ENCODE measurements around the gene GALNT16.
"Not testable (repeated sequence)": the region's sequence is repeated elsewhere in the genome, so short reads cannot be mapped to it uniquely, and the experiment has no call there.

The GALNT16 gene

DNA sequence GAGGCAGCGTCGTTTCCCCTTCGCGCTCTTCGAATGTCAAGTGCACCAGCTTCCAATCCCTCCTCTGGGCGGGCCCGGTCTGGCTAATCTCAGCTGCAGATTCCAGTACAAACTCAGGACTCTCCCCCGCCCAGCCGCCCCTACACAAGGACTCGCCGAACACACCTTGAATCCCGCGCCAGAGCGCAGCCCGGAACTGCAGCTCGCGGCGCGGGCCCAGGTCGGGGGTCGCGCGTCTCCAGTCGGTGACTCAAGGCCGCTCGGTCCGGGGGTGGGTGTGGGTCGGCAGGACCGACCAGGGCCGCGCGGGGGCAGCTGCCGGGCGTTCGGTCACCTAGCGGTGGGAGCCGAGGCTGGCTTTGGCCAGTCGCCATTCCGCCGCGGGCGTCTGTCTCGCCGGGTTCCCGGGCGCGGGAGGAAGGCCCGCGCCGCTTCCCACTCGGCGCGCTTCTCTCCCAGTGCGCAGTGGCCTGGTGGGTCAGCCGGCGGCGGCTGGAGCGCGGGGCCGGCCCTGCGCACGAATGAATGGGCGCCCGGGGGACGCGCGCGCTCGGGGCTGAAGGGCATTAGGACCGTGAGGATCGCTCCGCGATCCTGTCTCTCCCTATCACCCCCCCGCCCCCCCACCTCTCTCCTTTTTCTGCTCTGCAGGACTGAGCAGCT lies at the start of gene GALNT16:
GALNT16 (plus strand) TSS at position 632 of the 663 bp plus-strand sequence. CDS start 133 bp downstream, outside the sequence.
- DNase-seq (ENCODE audit: low spot score) = peak; percentile 54

GRCh38 chr14:69214393-69214792 lies 45.6 kb upstream of the GALNT16 start:
- no peak for DNase-seq (ENCODE audit: low spot score)

- not testable (repeated sequence) for DNase-seq (ENCODE audit: low spot score)
Observed at GRCh38 chr14:69217663-69218062, 42.3 kb upstream of the GALNT16 start.

- DNase-seq (ENCODE audit: low spot score) = no peak
Observed at GRCh38 chr14:69224946-69225345, 35.0 kb upstream of the GALNT16 start.

GRCh38 chr14:69226178-69226577 lies 33.8 kb upstream of the GALNT16 start:
- no peak for DNase-seq (ENCODE audit: low spot score)

DNA sequence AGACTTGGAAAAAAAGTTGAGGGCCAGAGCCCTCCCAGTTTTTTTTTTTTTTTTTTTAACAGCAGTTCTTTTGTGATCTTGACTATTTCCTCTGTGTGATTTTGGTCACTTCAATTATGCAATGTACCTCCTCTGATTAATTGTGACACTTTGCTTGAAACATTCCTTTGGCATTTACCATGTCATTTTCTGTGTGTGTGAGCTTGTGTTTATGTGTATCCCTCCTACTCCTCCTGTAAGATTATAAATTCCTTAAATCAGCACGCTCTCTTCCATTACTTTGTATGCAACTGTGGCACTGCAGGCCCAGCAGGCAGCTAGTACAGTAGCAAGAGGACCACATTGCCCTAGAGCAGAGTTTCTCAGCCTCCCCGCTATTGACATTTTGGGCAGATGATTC lies 33.2 kb upstream of the GALNT16 start:
- DNase-seq (ENCODE audit: low spot score) = no peak

GRCh38 chr14:69231486-69231885 lies 28.5 kb upstream of the GALNT16 start:
- DNase-seq (ENCODE audit: low spot score) = no peak

DNA sequence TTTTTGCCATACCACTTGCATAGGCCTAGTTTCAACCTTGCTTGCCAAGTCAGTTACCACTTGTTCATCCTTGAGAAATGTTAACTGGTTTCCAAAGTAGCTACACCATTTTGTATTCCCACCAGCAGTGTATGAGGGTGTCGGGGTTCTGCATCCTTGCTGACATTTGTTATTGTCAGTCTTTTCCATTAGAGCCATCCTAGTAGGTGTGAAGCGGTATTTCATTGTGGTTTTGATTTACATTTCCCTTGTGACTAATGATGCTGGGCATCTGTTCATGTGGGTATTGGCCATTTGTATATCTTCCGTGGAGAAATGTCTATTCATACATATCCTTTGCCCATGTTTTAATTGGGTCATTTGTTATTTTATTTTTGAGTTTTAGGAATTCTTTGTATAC lies 27.6 kb upstream of the GALNT16 start:
- DNase-seq (ENCODE audit: low spot score) = no peak

GRCh38 chr14:69234106-69234505 lies 25.9 kb upstream of the GALNT16 start:
- DNase-seq (ENCODE audit: low spot score) = no peak

- no peak for DNase-seq (ENCODE audit: low spot score)
Observed at GRCh38 chr14:69235708-69236107, 24.2 kb upstream of the GALNT16 start.

GRCh38 chr14:69237142-69237541 lies 22.8 kb upstream of the GALNT16 start:
- no peak for DNase-seq (ENCODE audit: low spot score)

DNA sequence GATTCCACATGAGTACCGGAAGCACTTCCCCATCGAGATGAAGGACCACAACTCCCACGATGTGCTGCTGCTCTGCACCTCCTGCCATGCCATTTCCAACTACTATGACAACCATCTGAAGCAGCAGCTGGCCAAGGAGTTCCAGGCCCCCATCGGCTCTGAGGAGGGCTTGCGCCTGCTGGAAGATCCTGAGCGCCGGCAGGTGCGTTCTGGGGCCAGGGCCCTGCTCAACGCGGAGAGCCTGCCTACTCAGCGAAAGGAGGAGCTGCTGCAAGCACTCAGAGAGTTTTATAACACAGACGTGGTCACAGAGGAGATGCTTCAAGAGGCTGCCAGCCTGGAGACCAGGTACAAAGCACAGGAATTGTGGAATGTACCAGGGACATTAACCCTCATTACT lies 22.4 kb upstream of the GALNT16 start:
- no peak for DNase-seq (ENCODE audit: low spot score)

- no peak for DNase-seq (ENCODE audit: low spot score)
Observed at GRCh38 chr14:69238883-69239282, 21.1 kb upstream of the GALNT16 start.

- no peak for DNase-seq (ENCODE audit: low spot score)
Observed at GRCh38 chr14:69240527-69241173, 19.3 kb upstream of the GALNT16 start.

GRCh38 chr14:69241577-69241976 lies 18.4 kb upstream of the GALNT16 start:
- no peak for DNase-seq (ENCODE audit: low spot score)

GRCh38 chr14:69242311-69243224 lies 17.4 kb upstream of the GALNT16 start:
- DNase-seq (ENCODE audit: low spot score) = peak; percentile 85

GRCh38 chr14:69244946-69245345 lies 15.0 kb upstream of the GALNT16 start:
- DNase-seq (ENCODE audit: low spot score) = no peak

DNA sequence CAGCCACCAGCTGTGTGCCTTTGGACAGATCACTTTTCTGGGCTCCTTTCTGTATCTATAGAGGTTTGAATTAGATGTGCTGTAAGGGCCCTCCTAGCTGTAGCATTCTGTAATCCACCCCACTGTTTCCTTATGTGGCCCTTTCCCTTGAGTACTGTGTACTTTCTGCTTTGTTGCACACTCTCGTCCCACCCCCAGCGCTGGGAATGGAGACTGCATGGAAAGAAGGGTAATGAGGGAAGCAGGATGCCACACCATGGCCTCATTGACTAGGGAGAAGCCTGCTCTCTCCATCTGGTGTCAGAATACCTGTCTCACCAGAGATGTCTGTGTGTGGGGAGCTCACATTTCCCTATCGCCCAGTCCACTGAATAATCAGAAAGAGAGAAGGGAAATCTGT lies 13.6 kb upstream of the GALNT16 start:
- no peak for DNase-seq (ENCODE audit: low spot score)

GRCh38 chr14:69247676-69248440 lies 12.1 kb upstream of the GALNT16 start:
- no peak for DNase-seq (ENCODE audit: low spot score)

- no peak for DNase-seq (ENCODE audit: low spot score)
Observed at GRCh38 chr14:69249603-69250002, 10.4 kb upstream of the GALNT16 start.

DNA sequence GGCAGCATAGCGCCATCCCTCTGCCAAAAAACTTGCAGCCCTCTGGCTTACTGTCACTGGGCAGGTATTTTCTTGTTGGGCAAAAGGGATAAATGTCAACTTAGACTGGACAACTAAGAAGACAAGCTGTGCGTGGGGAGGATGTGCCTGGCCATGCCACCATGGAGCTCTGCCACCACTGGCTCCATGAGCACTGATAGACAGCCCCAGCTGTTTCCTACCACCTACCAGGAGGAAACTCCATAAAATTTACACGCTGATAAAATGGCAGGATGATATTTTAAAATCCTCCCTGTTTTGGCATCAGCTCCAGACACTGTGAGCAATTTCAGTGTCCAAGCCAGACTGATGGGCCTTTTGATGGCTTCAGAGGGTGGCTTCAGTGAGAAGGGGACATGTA lies 7.1 kb upstream of the GALNT16 start:
- no peak for DNase-seq (ENCODE audit: low spot score)

DNA sequence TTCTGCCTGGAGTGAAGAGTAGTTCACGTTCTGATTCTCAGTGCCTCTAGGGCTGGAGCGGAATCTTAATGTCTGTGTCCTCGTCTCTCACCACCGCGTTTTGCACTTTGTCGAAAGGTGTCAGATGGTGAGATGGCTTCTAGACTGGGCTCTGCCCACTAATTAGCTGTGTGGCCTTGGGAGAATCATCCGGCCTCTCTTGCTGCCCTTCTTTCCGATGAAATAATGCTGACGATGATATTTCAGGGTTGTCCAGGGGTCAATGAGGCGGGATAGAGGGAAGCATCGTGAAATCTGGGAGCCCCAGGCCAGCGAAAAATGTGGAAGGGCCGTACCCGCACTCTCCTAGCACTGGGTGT lies 811 bp upstream of the GALNT16 start:
- no peak for DNase-seq (ENCODE audit: low spot score)

Measured in cerebellar cortex (tissue), 1 donor.